HepG2 (cell line): ENCODE measurements around the gene SECTM1. TPM values are rescaled to one million over a fixed set of nuclear protein-coding genes. Genes with fewer than 3 reads are reported as not detected.

ENCODE experiments used
- HNRNPL ChIP-seq: fragments of 200-400 bp; formaldehyde crosslinking; IDR thresholded peaks from 2 replicates; pipeline ENCODE4 v1.6.1; 2017; ENCODE audit warnings: mild to moderate bottlenecking, low read depth, low read length
- IRF2 ChIP-seq: IDR thresholded peaks from 2 replicates; pipeline ENCODE4 v1.6.1; 2018; ENCODE audit warnings: missing genetic modification reagents, missing compliant biosample characterization
- NFATC3 ChIP-seq: sonication (generic); formaldehyde crosslinking; IDR thresholded peaks from 2 replicates; pipeline ENCODE4 v1.5.1; 2020; ENCODE audit warnings: mild to moderate bottlenecking, missing genetic modification reagents
- POGZ ChIP-seq: sonication (generic); formaldehyde crosslinking; IDR thresholded peaks from 2 replicates; pipeline ENCODE4 v1.4.0; 2020; ENCODE audit warnings: mild to moderate bottlenecking, missing genetic modification reagents
- REPIN1 ChIP-seq: sonication (generic); formaldehyde crosslinking; IDR thresholded peaks from 2 replicates; pipeline ENCODE4 v1.8.0; 2022; ENCODE audit warnings: missing genetic modification reagents, low read depth, mild to moderate bottlenecking, borderline replicate concordance
- RXRA ChIP-seq: sonication (generic); formaldehyde crosslinking; IDR thresholded peaks from 2 replicates; pipeline ENCODE4 v1.5.1; 2020; ENCODE audit warnings: missing genetic modification reagents
- ZNF101 ChIP-seq: sonication (generic); formaldehyde crosslinking; IDR thresholded peaks from 2 replicates; pipeline ENCODE4 v1.4.0; 2020; ENCODE audit warnings: mild to moderate bottlenecking, low read depth, missing genetic modification reagents, borderline replicate concordance
- ZNF557 ChIP-seq: sonication (generic); formaldehyde crosslinking; IDR thresholded peaks from 2 replicates; pipeline ENCODE4 v1.4.0; 2020; ENCODE audit warnings: missing genetic modification reagents
- ZNF720 ChIP-seq: sonication (generic); formaldehyde crosslinking; IDR thresholded peaks from 2 replicates; pipeline ENCODE4 v1.4.0; 2020; ENCODE audit warnings: missing genetic modification reagents
- polyA plus RNA-seq, 8 experiments: library from polyadenylated mRNA; depleted of rRNA in 3 of 8; stranded (reverse) in 7 of 8; unstranded in 1 of 8; fragments of >200 nt; fragmentation: Illumina TruSeq in 4 of 8; extraction: Trizol in 4 of 8; gene quantifications; 2 replicates each; pipeline versions ENCODE4 v1.2.1 to v1.2.3, GENCODE V29; 2011 to 2016; ENCODE audit warnings: low read depth in 4 of 8, missing spikeins in 1 of 8, mixed read lengths in 1 of 8; ENCODE audit not compliant: insufficient read depth in 1 of 8
- total RNA-seq, 5 experiments: library from RNA; depleted of rRNA; stranded (reverse); fragments of >200 nt; fragmentation: Illumina TruSeq; extraction: Trizol; gene quantifications; 2 replicates each; pipeline ENCODE4 v1.2.3, GENCODE V29; 2016; ENCODE audit warnings: low read depth in 1 of 5
- TF ChIP-seq, protein P1 (sequence below), 2 experiments: fragments of 450-650 bp in 1 of 2; sonication (generic) in 1 of 2; formaldehyde crosslinking in 1 of 2; IDR thresholded peaks; 2 replicates each; pipeline versions ENCODE4 v1.6.1 to v1.8.0; 2016 to 2022; ENCODE audit warnings: antibody characterized with exemption in 1 of 2, mild to moderate bottlenecking in 1 of 2, missing genetic modification reagents in 1 of 2
- TF ChIP-seq, protein P2 (sequence below): sonication (generic); formaldehyde crosslinking; IDR thresholded peaks from 2 replicates; pipeline ENCODE4 v1.4.0; 2020; ENCODE audit warnings: missing genetic modification reagents, borderline replicate concordance
- TF ChIP-seq, protein P3 (sequence below): sonication (generic); formaldehyde crosslinking; IDR thresholded peaks from 2 replicates; pipeline ENCODE4 v1.9.0; 2021; ENCODE audit warnings: missing genetic modification reagents, mild to moderate bottlenecking, borderline replicate concordance
- TF ChIP-seq, protein P4 (sequence below): fragments of 450-650 bp; IDR thresholded peaks from 2 replicates; pipeline ENCODE4 v1.6.1; 2017

The SECTM1 gene
- total and polyA plus RNA-seq, 2 of the 13 experiments (the other 11 are each of a cell fraction or from before 2014, with no cell fraction given), result 3.5 to 5.3 TPM

DNA sequence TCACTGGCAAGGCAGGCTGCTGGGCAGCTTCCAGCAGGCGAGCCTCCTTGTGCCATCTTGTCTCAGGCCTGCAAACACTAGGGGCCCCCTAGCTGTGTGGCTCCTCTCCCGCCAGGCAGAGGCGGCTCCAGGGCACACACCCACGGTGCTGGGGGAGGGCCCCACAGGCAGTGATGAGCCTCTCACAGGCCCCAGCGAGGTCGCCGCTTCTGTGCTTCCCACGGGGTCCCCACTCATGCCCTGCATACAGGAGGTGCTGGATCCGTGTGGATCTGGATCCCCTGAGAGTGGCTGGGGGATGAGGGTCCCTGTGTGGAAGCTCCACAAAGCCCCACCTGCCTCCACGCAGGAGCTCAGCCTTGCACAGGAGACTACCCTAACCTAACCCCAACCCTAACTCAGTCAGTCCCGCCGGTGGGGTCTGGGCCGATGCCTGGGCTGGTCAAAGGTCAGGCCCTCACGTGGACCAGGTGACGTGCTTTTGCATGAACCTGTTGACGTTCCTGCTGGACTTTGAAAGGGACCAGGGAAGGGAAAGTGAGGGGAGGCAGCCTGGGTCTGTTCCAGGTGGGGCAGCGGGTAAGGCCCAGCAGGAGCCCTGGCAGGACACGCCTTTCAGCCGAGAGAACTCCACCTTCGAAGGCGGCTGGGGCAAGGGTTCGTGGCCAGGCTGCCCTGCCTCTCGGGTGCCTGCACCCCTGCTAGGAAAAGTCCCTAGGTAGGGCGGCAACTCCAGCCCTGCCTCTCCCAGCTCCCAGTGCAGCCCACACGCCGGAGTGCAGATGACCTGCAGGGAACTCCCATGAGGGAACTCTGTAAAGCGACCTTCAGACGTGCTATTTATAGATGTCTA lies 5.2 kb downstream of the SECTM1 start (continued):
- TF ChIP-seq IRF2 (CRISPR knock-in tag) (peak; percentile 94), REPIN1 (CRISPR knock-in tag) (peak; percentile 99), ZNF101 (CRISPR knock-in tag) (no peak), ZNF557 (CRISPR knock-in tag) (peak; percentile 80), HNRNPL (peak; percentile 93), RXRA (CRISPR knock-in tag) (peak; percentile 98), NFATC3 (CRISPR knock-in tag) (no peak), ZNF720 (CRISPR knock-in tag) (no peak), POGZ (CRISPR knock-in tag) (peak; percentile 79)
- TF ChIP-seq, protein P1, sequence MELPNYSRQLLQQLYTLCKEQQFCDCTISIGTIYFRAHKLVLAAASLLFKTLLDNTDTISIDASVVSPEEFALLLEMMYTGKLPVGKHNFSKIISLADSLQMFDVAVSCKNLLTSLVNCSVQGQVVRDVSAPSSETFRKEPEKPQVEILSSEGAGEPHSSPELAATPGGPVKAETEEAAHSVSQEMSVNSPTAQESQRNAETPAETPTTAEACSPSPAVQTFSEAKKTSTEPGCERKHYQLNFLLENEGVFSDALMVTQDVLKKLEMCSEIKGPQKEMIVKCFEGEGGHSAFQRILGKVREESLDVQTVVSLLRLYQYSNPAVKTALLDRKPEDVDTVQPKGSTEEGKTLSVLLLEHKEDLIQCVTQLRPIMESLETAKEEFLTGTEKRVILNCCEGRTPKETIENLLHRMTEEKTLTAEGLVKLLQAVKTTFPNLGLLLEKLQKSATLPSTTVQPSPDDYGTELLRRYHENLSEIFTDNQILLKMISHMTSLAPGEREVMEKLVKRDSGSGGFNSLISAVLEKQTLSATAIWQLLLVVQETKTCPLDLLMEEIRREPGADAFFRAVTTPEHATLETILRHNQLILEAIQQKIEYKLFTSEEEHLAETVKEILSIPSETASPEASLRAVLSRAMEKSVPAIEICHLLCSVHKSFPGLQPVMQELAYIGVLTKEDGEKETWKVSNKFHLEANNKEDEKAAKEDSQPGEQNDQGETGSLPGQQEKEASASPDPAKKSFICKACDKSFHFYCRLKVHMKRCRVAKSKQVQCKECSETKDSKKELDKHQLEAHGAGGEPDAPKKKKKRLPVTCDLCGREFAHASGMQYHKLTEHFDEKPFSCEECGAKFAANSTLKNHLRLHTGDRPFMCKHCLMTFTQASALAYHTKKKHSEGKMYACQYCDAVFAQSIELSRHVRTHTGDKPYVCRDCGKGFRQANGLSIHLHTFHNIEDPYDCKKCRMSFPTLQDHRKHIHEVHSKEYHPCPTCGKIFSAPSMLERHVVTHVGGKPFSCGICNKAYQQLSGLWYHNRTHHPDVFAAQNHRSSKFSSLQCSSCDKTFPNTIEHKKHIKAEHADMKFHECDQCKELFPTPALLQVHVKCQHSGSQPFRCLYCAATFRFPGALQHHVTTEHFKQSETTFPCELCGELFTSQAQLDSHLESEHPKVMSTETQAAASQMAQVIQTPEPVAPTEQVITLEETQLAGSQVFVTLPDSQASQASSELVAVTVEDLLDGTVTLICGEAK (IDR thresholded peaks at IDR 0.05), result no peak
- TF ChIP-seq, protein P1 (CRISPR knock-in tag; IDR thresholded peaks at IDR 0.05), result peak; percentile 76; the same call in 1 of the 2 replicates
- TF ChIP-seq, protein P2, sequence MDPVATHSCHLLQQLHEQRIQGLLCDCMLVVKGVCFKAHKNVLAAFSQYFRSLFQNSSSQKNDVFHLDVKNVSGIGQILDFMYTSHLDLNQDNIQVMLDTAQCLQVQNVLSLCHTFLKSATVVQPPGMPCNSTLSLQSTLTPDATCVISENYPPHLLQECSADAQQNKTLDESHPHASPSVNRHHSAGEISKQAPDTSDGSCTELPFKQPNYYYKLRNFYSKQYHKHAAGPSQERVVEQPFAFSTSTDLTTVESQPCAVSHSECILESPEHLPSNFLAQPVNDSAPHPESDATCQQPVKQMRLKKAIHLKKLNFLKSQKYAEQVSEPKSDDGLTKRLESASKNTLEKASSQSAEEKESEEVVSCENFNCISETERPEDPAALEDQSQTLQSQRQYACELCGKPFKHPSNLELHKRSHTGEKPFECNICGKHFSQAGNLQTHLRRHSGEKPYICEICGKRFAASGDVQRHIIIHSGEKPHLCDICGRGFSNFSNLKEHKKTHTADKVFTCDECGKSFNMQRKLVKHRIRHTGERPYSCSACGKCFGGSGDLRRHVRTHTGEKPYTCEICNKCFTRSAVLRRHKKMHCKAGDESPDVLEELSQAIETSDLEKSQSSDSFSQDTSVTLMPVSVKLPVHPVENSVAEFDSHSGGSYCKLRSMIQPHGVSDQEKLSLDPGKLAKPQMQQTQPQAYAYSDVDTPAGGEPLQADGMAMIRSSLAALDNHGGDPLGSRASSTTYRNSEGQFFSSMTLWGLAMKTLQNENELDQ (CRISPR knock-in tag), result no peak; the same call in 1 of the 2 replicates
- TF ChIP-seq, protein P3, sequence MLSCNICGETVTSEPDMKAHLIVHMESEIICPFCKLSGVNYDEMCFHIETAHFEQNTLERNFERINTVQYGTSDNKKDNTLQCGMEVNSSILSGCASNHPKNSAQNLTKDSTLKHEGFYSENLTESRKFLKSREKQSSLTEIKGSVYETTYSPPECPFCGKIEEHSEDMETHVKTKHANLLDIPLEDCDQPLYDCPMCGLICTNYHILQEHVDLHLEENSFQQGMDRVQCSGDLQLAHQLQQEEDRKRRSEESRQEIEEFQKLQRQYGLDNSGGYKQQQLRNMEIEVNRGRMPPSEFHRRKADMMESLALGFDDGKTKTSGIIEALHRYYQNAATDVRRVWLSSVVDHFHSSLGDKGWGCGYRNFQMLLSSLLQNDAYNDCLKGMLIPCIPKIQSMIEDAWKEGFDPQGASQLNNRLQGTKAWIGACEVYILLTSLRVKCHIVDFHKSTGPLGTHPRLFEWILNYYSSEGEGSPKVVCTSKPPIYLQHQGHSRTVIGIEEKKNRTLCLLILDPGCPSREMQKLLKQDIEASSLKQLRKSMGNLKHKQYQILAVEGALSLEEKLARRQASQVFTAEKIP, result no peak
- TF ChIP-seq, protein P4, sequence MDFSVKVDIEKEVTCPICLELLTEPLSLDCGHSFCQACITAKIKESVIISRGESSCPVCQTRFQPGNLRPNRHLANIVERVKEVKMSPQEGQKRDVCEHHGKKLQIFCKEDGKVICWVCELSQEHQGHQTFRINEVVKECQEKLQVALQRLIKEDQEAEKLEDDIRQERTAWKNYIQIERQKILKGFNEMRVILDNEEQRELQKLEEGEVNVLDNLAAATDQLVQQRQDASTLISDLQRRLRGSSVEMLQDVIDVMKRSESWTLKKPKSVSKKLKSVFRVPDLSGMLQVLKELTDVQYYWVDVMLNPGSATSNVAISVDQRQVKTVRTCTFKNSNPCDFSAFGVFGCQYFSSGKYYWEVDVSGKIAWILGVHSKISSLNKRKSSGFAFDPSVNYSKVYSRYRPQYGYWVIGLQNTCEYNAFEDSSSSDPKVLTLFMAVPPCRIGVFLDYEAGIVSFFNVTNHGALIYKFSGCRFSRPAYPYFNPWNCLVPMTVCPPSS, result no peak
